Fibroblast of lung (primary cell): ENCODE measurements around the gene TOX2.

ENCODE experiments used
- EZH2 ChIP-seq: IDR thresholded peaks from 2 replicates; pipeline ENCODE4 v1.5.1; 2012; ENCODE audit warnings: low read length, control low read depth, mild to moderate bottlenecking; ENCODE audit errors: missing control alignments
- TF ChIP-seq, protein P1 (sequence below), 2 donors: IDR thresholded peaks in 1 of 2; conservative IDR thresholded peaks in 1 of 2; 1 replicate in 1 of 2; 2 replicates in 1 of 2; pipeline ENCODE4 v1.5.1; 2011 to 2012; ENCODE audit warnings: low read length in 2 of 2, control low read depth in 1 of 2, inconsistent platforms in 1 of 2, low read depth in 1 of 2, mild to moderate bottlenecking in 1 of 2

GRCh38 chr20:44072384-44072783 lies 157.7 kb downstream of the TOX2 start:
- TF ChIP-seq, protein P1, sequence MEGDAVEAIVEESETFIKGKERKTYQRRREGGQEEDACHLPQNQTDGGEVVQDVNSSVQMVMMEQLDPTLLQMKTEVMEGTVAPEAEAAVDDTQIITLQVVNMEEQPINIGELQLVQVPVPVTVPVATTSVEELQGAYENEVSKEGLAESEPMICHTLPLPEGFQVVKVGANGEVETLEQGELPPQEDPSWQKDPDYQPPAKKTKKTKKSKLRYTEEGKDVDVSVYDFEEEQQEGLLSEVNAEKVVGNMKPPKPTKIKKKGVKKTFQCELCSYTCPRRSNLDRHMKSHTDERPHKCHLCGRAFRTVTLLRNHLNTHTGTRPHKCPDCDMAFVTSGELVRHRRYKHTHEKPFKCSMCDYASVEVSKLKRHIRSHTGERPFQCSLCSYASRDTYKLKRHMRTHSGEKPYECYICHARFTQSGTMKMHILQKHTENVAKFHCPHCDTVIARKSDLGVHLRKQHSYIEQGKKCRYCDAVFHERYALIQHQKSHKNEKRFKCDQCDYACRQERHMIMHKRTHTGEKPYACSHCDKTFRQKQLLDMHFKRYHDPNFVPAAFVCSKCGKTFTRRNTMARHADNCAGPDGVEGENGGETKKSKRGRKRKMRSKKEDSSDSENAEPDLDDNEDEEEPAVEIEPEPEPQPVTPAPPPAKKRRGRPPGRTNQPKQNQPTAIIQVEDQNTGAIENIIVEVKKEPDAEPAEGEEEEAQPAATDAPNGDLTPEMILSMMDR (conservative IDR thresholded peaks at IDR 0.05 in 1 of 2, IDR thresholded peaks at IDR 0.05 in 1 of 2; ENCODE audit: low read depth in 1 of 2, low read length in 2 of 2): no peak
- no peak for TF ChIP-seq EZH2
